Chondrocyte (in vitro differentiated cells): ENCODE results near the gene CD200. TPM values are rescaled to one million over a fixed set of nuclear protein-coding genes. Genes with fewer than 3 reads are reported as not detected.

Source experiments
- DNase-seq: peaks from one replicate; pipeline ENCODE4 v3.0.0; 2021; ENCODE audit warnings: mixed read lengths, low spot score
- H3K27ac Mint-ChIP-seq: one replicate; pipeline ENCODE4 v1.8.0; 2021; ENCODE audit warnings: mild to moderate bottlenecking, moderate library complexity, mixed read lengths; ENCODE audit not compliant: unreplicated experiment
- H3K27me3 Mint-ChIP-seq: 2 replicates; pipeline ENCODE4 v1.8.0; 2021; ENCODE audit warnings: low read depth, mixed read lengths
- H3K36me3 Mint-ChIP-seq: 2 replicates; pipeline ENCODE4 v1.8.0; 2021; ENCODE audit warnings: low read depth, mixed read lengths
- H3K4me1 Mint-ChIP-seq: 2 replicates; pipeline ENCODE4 v1.8.0; 2021; ENCODE audit warnings: low read depth, mild to moderate bottlenecking, mixed read lengths
- H3K4me3 Mint-ChIP-seq: one replicate; pipeline ENCODE4 v1.8.0; 2021; ENCODE audit warnings: mild to moderate bottlenecking, moderate library complexity, mixed read lengths; ENCODE audit not compliant: unreplicated experiment
- H3K9me3 Mint-ChIP-seq: 2 replicates; pipeline ENCODE4 v1.8.0; 2021; ENCODE audit warnings: low read depth, mixed read lengths
- CTCF ChIP-seq: fragments of 200-600 bp; sonication (generic); IDR thresholded peaks from 2 replicates; pipeline ENCODE4 v1.5.0; 2021; ENCODE audit warnings: antibody characterized with exemption, mild to moderate bottlenecking, moderate library complexity
- total RNA-seq: library from RNA; stranded (reverse); gene quantifications from 3 replicates; pipeline ENCODE4 v1.2.1, GENCODE V29; 2021

Gene CD200
- total RNA-seq, 1 donor from 2014 or later = 1.7 TPM

- Mint-ChIP-seq H3K27me3 (no peaks in the 10 kb centered on the region), H3K27ac (no peak overlapping the region), H3K4me3 (no peak overlapping the region), H3K36me3 (no peaks in the 10 kb centered on the region), H3K9me3 (no peaks in the 10 kb centered on the region), H3K4me1 (no peaks in the 10 kb centered on the region)
- TF ChIP-seq CTCF = no peak
- no peak for DNase-seq
Observed at GRCh38 chr3:112353365-112353764, 20.4 kb downstream of the CD200 start.

GRCh38 chr3:112354642-112355306, 21.8 kb downstream of the CD200 start:
- H3K4me1 Mint-ChIP-seq = no peaks in the 10 kb centered on the region
- TF ChIP-seq CTCF = no peak

GRCh38 chr3:112355307-112355687, 22.3 kb downstream of the CD200 start:
- no peak overlapping the region for H3K4me3 Mint-ChIP-seq
- no peaks in the 10 kb centered on the region for H3K27me3 Mint-ChIP-seq
- TF ChIP-seq CTCF = no peak
- DNase-seq = no peak
- no peaks in the 10 kb centered on the region for H3K9me3 Mint-ChIP-seq
- H3K27ac Mint-ChIP-seq = no peak overlapping the region
- H3K36me3 Mint-ChIP-seq = no peaks in the 10 kb centered on the region
- H3K4me1 Mint-ChIP-seq = no peaks in the 10 kb centered on the region

More at GRCh38 chr3:112354642-112355306, 21.8 kb downstream of the CD200 start:
- no peak for DNase-seq
- Mint-ChIP-seq H3K9me3 (no peaks in the 10 kb centered on the region), H3K4me3 (no peak overlapping the region), H3K27me3 (no peaks in the 10 kb centered on the region), H3K27ac (no peak overlapping the region), H3K36me3 (no peaks in the 10 kb centered on the region)

GRCh38 chr3:112357930-112358780, 25.2 kb downstream of the CD200 start:
- no peak for DNase-seq
- Mint-ChIP-seq H3K36me3 (no peaks in the 10 kb centered on the region), H3K4me1 (peaks cover 5% of the 10 kb centered on the region), H3K27me3 (no peaks in the 10 kb centered on the region), H3K4me3 (no peak overlapping the region), H3K27ac (no peak overlapping the region), H3K9me3 (no peaks in the 10 kb centered on the region)
- TF ChIP-seq CTCF = no peak

GRCh38 chr3:112360561-112360960, 27.6 kb downstream of the CD200 start:
- no peak overlapping the region for H3K27ac Mint-ChIP-seq
- peaks cover 21% of the 10 kb centered on the region for H3K4me1 Mint-ChIP-seq
- H3K27me3 Mint-ChIP-seq = no peaks in the 10 kb centered on the region
- H3K4me3 Mint-ChIP-seq = no peak overlapping the region
- H3K9me3 Mint-ChIP-seq = no peaks in the 10 kb centered on the region
- no peaks in the 10 kb centered on the region for H3K36me3 Mint-ChIP-seq
- DNase-seq = no peak
- TF ChIP-seq CTCF = no peak
